NCI-H1417 treated with DMSO at 0.1 percent for 48 hours (cell line): ENCODE measurements around the gene TSPAN15.

Experiments
- DNase-seq: peaks from one replicate; lab custom pipeline; 2025; lab: John Stamatoyannopoulos, UW

The TSPAN15 gene

DNA sequence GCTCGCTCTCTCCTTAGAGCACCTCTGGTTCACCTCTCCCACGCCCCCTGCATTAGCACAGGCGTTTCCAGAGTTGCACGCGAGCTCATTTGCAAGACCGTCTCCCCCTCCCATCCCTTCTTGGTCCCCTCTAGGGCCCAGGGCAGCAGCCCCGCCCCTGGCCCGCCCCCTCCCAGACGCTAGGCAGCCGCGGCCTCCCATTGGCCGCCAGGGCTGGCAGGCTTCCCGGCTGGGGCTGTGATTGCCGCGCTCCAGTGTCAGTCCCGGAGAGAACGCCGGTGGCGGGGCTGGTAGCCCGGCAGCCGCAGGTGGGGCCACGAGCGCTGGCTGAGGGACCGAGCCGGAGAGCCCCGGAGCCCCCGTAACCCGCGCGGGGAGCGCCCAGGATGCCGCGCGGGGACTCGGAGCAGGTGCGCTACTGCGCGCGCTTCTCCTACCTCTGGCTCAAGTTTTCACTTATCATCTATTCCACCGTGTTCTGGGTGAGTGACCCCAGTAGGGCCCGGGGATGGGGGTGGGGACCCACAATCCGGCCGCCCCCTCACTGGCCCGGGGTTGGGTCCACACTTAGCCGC is at the start of gene TSPAN15:
TSPAN15 (plus strand) TSS at position 257 of the 575 bp plus-strand sequence; CDS start at position 387, 130 bp downstream.
- DNase-seq = peak; percentile 14

DNA sequence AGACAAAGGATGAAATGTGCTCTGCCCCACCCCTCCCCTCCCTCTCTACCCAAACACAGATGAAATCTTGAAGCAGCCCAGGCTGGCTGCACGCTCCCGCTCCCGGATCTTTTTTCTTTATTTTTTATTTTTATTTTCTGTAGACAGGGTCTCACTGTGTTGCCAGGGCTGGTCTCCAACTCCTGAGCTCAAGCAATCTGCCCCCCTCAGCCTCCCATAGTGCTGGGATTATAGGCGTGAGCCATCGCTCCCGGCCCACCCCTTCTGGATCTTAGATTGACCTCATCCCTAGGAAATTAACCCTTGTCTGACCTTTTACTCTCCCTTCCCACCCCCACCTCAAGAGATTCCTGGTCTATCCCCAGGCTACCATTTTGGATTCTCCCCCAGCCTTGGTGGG is 48.9 kb upstream of the TSPAN15 start:
- DNase-seq = no peak

DNA sequence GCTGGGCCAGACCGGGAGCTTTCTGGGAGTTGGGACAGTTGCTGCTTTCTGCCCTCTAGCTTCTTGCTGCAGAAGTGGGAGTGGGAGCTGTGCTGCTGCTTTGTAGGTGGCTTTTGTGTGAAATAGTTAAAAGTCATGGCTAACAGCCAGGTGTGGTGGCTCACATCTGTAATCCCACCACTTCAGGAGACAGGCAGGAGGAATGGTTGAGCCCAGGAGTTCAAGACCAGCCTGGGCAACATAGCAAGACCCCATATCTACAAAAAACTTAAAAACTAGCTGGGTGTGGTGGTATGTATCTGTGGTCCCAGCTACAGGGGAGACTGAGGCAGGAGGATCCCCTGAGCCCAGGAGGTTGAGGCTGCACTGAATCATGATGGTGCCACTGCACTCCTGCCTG is 48.2 kb upstream of the TSPAN15 start:
- no peak for DNase-seq

DNA sequence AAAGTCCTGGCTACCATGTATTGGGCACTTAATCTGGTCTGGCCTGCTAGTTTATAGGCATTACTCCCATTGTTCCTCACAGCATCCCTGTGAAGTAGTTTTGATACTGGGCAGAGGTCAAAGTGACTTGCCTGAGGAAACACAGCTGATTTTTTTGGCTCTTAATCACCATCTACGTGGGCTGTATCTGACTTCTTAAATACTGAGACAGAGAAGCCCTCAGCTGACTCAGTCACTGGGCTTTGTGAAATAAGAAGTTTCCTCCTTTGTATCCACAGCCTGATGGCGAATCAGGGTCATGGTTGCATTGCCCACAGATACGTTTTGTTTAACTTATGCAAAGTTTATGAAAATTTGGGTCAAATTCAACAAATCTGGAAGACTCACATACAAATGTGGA is 47.7 kb upstream of the TSPAN15 start:
- DNase-seq = no peak

DNA sequence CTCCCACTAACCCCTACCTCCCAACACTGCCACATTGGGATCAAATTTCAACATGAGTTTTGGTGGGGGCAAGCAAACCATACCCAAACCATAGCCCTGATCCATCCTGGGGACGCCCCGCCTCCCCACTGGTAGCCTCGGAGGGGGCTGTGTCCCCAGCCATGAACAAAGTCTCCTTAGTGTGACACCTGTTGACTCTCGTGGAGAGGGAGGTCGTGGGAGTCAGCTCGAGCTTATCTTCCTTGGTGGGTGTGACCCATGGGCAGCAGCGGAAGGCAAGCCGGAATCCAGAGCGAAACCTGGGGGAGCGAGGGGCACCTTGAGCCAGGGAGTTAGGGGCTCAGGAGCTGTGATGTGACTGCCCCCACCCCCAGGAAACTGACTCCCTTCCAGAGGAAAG is 46.5 kb upstream of the TSPAN15 start:
- no peak for DNase-seq

DNA sequence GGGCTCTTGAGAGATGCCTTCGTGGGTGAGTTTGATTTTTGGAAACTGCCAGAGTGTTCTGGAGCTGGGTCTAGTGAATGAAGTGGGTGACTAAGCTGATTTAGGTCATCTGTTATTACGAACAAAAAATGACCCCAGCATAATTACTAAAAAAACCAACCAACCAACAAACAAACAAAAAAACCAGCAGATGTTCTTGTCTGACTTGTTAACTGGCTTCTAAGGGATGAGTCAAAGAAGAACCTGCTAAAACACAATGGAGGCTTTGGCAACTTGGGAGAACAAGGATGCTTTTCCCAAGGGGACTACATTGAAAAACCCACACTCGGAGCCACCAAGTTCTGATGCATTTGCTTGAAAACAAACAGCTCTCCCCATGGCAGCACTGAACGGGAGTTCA is 46.0 kb upstream of the TSPAN15 start:
- no peak for DNase-seq

DNA sequence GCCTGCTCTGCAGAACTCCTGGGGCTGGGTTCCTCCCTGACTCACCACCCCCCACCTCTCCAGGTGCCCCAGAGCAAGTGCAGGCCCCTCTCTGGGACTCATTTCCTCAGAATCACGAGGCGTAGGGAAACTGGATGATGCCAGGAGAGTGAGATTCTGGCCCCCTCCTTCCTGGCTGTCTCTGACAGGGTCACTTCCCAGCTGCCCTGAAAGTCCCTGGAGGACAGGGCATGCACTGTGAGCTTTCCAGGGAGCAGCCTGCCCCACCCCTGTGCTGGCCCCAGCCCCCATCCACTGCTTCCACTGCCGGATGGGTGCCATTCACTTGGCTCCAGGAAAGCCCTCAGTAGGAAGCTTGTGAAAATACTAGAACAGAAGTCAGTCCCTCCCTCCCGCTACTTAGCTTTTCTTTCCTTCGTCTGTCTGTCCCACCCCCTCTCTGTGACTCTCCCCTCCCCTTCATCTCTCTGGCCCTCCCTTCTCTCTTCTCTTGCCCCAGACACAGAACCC is 44.9 kb upstream of the TSPAN15 start:
- no peak for DNase-seq

DNA sequence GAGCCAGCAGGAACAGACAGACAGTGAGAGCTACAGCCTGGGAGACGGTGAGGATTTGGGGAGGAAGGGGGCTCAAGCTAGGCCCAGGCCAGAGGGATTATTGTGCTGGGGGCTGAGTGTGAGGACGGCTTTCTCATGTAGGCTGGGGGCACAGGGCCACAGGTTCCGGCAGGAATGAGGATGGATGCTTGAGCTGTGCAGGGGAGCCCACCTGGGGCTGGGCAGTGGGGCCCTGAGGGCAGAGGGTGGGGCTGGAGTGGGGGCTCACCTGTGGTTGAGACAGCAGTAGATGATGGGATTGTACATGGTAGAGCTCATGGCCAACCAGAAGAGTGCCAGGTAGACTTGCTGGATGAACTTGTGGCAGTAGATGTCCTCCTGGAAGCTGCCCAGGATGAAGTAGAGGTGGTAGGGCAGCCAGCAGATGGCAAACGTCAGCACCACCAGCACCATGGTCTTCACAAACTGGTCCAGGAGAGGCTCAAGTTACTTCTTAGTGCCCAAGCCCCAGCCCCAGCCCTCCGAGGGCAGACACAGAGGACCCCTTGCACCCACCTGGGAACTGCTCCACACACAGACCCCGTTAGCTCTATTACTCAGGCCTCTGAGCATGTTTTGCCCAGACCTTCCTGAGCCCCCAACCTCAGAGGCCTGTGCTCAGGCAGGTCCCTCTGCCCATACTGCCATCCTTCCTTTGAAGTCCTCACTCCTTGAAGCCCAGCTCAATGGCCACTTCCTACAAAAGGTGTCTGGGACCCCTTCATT is 44.3 kb upstream of the TSPAN15 start:
- no peak for DNase-seq

DNA sequence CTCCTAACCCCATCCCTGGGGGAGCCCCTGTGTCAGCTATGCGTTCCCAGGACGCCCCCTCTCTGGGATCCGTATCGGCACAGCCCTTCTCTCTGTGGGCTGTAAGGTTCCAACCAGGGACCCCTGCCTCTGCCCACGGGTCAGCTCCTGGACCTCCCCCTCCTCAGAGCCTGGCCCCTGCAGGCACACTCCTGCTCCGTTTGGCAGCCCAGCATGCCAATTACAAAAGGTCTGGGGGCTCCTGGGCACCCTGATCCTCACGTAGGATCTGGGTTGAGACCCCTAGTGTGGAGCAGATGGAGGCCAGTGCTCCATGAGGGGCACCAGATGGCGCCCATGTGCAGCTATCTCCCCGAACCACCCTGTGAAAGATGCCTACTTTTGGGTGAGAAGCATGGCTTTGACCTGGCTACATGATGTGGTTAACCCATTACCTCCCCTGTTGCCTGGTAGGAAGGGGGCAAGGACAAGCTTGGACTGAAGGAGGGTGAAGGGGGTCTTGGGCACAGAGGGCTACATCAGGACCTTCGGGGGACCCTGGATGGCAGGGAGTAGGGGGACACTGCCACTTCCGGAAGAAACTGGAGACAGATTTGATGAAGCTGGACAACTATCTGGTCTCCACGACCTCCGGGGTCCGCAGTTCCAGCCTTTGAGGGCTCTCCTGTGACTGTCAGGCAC is 43.5 kb upstream of the TSPAN15 start:
- no peak for DNase-seq

DNA sequence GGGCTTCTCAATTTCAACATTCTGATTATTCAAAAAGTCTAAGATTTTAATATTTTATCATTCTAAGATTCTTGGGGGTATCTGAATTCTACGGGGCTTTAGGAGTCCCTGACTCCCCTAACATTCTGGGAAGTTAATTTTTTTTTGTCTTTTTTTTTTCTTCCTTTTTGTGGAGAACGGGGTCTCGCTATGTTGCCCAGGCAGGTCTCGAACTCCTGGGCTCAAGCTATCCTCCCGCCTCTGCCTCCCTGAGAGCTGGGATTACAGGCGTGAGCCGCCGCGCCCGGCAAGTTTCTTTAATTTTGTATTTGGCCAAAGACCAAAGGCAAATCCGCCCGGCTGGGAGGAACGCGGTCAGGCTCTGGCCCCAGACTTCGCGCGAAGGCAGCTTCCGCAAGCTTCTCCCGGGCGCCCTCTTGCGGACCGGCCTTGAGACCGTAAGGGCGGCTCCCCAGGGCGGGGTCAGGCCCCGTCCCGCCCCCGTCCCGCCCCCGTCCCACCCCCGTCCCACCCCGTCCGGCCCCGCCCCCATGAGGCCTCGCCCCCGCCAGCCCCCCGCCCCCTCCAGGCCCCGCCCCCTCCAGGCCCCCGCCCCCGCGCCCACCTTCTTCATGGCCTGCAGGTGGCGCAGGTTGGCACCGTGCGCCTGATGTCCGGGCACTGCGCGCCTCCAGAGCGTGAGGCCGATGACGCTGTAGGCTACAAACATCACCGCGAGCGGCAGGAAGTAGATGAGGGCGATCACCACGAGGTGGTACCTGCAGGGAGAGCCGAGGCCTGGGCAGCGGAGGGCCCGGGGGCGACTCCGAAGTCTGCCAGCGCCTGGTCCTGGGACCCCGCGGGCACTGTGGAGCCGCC is 42.7 kb upstream of the TSPAN15 start:
- DNase-seq = peak; percentile 47

DNA sequence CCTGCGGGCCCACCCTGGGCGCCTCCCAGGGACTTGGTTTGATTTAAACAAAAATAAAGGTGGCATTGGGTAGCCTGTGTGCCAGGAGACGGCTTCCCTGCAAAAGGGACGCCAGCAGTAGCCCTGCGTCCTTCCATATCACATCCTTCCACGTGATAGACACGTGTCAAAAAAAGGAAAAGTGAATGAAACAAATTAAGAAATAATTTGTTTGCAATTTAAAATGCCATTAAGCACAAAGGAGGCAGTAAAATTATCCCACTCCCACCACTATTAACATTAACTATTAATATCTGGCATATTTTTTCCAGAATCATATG is 42.1 kb upstream of the TSPAN15 start:
- no peak for DNase-seq

DNA sequence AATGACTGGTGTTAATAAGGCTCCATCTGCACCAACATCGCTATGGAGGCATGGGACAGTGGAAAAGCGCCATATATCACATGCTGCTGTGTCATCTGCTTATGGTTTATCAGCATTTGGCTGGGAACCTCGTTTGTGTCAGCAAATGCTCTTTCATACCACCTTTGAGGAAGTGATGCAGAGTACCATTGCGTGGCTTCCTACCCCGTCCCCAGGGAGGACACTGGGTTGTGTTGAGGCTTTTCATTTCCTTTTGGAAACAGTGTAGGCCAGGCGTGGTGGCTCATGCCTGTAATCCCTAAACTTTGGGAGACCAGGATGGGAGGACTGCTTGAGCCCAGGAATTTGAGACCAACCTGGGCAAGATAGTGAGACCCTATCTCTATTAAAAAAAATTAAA is 41.3 kb upstream of the TSPAN15 start:
- no peak for DNase-seq

DNA sequence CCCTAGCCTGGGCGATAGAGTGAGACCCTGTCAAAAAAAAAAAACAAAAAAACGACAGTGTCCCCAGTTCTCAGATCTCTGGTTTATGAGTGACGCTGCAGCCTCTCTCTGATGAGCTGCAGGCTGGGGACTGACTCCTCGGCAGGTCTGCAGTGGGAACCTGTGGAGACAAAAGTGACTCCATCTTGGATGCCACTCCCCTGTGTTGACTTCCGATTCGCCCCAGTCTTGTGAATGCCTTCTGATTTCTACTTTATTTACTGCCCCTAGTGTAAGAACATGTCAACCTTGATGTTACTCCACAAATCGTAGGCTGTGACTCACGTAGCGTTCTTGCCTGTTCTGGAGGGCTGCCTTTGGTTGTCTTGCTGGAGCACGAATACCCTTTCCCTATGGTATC is 40.8 kb upstream of the TSPAN15 start:
- no peak for DNase-seq

DNA sequence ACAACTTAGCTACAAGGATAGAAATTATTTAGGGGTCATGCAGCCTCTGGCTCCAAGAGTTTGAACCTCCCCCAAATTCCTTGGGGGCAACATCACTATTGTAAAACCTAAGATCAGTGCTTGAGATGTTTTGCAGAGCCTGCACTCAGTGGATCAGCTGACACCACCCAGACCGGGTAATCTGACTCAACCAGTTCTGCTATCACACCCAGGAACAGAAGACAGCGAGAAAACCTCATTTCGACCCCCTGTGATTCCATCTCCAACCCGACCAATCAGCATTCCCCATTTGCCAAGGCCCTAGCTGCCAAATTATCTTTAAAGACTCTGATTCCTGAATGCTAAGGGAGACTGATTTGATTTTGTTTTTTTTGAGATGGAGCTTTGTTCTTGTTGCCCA is 39.8 kb upstream of the TSPAN15 start:
- DNase-seq = no peak

DNA sequence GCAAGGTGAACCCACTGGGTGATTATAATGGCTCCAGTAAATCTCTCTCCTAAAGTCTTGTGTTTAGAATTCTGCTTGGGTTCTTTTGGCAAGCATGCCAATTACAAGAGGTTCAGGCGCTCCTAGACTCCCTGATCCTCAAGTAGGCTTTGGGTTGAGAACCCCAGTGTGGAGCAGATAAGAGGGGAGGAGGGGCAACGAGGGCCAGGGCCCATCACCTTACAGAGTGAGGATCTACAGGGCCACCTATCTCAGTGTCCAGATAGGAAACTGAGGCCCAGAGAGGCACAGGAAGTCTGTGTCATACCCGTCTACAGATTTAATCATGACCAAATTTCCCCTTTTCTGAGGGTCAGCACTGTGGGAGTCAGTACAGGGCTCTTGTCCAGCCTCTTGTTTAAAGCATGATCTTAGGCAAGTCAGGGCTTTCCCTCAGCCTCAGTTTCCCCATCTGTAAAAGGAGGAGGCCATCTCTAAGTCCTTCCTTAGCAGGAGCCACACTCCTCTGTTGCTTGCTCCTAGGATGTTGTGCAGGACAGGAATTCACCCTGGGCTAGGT is 39.0 kb upstream of the TSPAN15 start:
- no peak for DNase-seq

DNA sequence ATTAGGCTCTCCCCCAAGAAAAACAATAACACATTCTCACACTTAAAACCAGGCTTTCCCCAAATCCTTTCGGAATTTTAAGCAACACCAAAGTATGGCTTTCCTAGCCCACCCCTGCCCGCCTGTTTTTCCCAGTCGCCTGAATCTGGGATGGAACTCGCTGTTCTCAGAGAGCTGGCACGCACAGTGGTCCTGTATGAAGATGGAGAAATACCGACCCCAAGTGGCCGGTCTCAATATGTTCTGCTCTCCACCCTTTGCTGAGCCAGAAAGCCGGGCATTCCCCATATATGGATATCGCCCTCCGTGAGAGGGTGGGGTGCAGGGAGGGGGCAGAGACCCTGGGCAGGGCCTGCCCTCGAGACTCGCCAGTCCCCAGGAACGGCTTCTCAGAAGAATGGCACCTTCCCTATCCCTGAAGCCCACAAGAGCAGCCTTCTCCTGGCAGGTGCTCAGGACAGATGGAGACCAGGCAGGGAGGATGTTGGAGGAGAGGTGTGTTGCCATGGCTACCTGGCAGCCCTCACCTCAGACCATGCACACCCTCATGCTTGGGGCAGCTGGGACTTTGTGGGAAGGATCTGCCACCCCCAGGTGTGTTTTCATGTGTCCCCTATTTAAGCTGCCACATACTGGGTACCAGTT is 37.9 kb upstream of the TSPAN15 start:
- no peak for DNase-seq

DNA sequence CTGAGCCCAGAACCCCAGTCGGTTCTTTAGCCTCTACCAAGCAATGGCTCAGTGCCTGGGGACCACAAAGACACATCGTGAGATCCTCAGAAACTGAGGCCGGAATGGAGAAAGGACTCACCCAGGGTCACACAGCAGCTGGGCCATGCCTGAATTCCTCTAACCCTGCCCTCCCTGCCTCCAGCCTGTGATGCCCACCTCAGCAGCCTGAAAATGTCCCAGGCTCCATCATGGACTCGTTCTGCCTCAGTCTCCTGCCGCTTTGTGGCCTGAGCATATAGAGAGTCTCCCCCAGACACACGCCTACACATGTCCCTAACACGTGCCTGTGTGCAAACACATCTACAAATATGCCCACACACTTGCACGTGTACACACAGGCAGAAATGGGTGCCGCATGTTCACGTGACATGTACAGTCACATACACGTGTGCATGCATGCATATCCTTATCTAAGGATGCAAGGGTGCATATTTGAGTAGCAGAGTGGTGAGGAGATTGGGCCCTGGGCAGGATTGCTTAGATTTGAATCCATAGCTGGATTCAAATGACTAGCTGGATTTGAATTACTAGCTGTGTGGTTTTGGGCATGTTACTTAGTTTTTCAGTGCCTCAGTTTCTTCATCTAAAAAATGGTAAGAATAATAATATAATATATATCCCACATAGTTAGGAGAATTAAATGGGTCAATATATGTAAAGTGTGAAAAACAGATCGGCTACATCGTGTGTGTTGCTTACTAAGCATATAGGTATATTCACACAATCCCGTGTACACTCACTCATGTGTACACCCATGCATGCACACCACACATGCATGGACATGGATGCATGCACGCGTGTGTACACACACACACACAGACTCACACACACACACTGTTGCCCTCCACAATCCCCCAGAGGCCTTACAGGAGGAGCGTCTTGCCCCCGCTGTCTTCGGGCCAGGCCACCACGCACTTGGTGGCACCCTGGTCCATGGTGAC is 36.9 kb upstream of the TSPAN15 start:
- no peak for DNase-seq

DNA sequence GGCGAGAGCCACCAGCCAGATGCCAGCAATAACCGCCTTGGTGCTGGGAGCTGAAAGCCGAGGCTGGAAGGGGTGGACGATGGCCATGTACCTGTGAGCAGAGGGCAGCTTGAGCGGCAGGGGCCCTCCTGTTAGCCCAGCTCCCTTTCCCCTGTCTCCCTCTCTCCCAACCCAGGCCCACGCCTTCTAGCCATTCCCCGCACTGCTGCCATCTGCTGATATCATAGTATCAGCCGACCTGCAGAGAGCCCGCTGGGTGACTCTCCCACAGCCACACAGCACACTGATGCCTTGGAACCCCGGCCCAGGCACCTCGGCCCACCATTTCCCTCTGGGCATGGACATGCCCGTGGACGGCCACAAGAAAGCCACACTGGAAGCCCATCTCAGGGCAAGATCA is 36.2 kb upstream of the TSPAN15 start:
- DNase-seq = no peak

DNA sequence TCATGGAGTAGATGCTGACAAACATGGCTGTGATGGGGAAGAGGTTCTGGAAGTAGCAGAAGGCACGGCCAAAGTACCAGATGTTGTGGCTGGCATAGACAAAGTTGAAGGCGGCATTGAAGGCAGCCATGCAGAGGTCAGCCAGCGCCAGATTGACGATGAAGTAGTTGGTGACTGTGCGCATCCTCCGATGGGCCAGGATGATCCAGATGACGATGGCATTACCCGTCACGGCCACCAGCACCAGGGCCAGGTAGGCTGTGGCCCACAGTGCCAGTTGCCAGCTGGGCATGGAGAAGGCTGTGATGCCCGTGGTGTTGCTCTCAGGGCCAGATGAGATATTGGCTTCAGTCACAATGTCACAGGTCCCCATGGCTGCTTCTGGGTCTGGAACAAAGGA is 35.3 kb upstream of the TSPAN15 start:
- no peak for DNase-seq

DNA sequence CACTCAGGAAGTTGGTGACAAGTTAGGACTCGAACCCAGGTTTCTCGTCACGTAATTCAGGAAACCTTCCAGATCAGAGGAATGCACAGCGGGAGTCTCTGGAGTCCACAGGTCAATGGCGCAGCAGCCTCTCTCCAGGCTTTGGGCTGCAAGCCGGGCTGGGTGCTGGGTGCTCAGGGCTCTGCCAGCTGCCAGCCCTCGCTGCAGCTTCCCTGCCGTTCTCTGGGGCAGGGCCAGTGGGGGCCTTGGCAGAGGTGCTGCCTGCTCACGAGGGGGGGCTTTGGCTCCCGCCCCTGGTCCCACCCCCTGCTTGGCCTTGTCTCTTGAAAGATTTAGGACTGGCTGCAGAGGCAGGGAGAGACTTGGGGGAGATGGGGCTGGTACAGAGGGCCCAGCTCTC is 34.6 kb upstream of the TSPAN15 start, which contains the start of gene TACR2:
TACR2 (minus strand) TSS at position 224 of the 400 bp plus-strand sequence. CDS start 595 bp downstream, outside the sequence.
- DNase-seq = no peak
